Inflammatory macrophage (primary cell): ENCODE measurements around the gene TBL2.
"Not testable (repeated sequence)": the region's sequence is repeated elsewhere in the genome, so short reads cannot be mapped to it uniquely, and the experiment has no call there.

Experiments used
- DNase-seq, 2 donors: peaks; one replicate each; pipeline ENCODE4 v3.0.0-alpha.2; 2020 to 2022

The TBL2 gene

GRCh38 chr7:73567846-73568685, 10.3 kb downstream of the TBL2 start:
- no peak for DNase-seq

- DNase-seq = no peak
These were observed 11.2 kb downstream of the TBL2 start for GRCh38 chr7:73567140-73567539.

- not testable (repeated sequence) for DNase-seq
These were observed 11.9 kb downstream of the TBL2 start for GRCh38 chr7:73566431-73566830.

GRCh38 chr7:73565675-73566340, 12.6 kb downstream of the TBL2 start:
- DNase-seq = peak; percentile 48 to 53

GRCh38 chr7:73560109-73560835, 18.1 kb downstream of the TBL2 start:
- peak; percentile 66 to 88 for DNase-seq

GRCh38 chr7:73557397-73558257, 20.8 kb downstream of the TBL2 start, which contains the start of gene BCL7B:
Gene BCL7B (minus strand): TSS chr7:73557690. CDS start chr7:73557578, 112 bp downstream.
- peak; percentile 79 to 89 for DNase-seq

GRCh38 chr7:73557108-73557396, 21.3 kb downstream of the TBL2 start:
- peak; percentile 96 to 98 for DNase-seq

- DNase-seq = no peak
These were observed 21.9 kb downstream of the TBL2 start for GRCh38 chr7:73556208-73557107.

- no peak for DNase-seq
These were observed 22.9 kb downstream of the TBL2 start for GRCh38 chr7:73555411-73555982.

GRCh38 chr7:73550093-73550492, 28.3 kb downstream of the TBL2 start:
- not testable (repeated sequence) for DNase-seq

- no peak for DNase-seq
These were observed 29.2 kb downstream of the TBL2 start for GRCh38 chr7:73549176-73549575.

GRCh38 chr7:73547841-73548240, 30.5 kb downstream of the TBL2 start:
- DNase-seq = no peak

- no peak for DNase-seq
These were observed 33.7 kb downstream of the TBL2 start for GRCh38 chr7:73544678-73545077.

GRCh38 chr7:73541722-73542121, 36.7 kb downstream of the TBL2 start:
- DNase-seq = no peak

- DNase-seq = no peak
These were observed 38.7 kb downstream of the TBL2 start for GRCh38 chr7:73539709-73540108.

- not testable (repeated sequence) for DNase-seq
These were observed 39.9 kb downstream of the TBL2 start for GRCh38 chr7:73538510-73538909.

- DNase-seq = no peak
These were observed 41.3 kb downstream of the TBL2 start for GRCh38 chr7:73537051-73537450.

GRCh38 chr7:73536479-73536878, 41.9 kb downstream of the TBL2 start:
- no peak for DNase-seq

- not testable (repeated sequence) for DNase-seq
These were observed 42.5 kb downstream of the TBL2 start for GRCh38 chr7:73535918-73536317.

- no peak for DNase-seq
These were observed 44.6 kb downstream of the TBL2 start for GRCh38 chr7:73533742-73534141.

GRCh38 chr7:73532224-73532623, 46.2 kb downstream of the TBL2 start:
- no peak for DNase-seq
